SK-MEL-5 (cell line): ENCODE data around the gene KLRK1. TPM values are rescaled to one million over a fixed set of nuclear protein-coding genes. Genes with fewer than 3 reads are reported as not detected.
"Not testable (repeated sequence)": the region's sequence is repeated elsewhere in the genome, so short reads cannot be mapped to it uniquely, and the experiment has no call there.

ENCODE experiments used
- DNase-seq: peaks from one replicate; pipeline ENCODE4 v3.0.0-alpha.2; 2016; ENCODE audit warnings: low read depth, low spot score
- in situ Hi-C: cut with HindIII; loops from 2 replicates; pipeline ENCODE4 v1.10.0; 2016; ENCODE audit warnings: low sequenced_read_pairs, high pct_unique_total_duplicates, low pct_unique_long_range_greater_than_20kb
- total RNA-seq: library from RNA; depleted of rRNA; stranded (reverse); fragments of >200 nt; shearing (Covaris generic); gene quantifications from 2 replicates; pipeline ENCODE4 v1.2.3, GENCODE V29; 2014

Gene KLRK1
- total RNA-seq, 1 experiment from 2014 or later, result 0.50 TPM

DNA sequence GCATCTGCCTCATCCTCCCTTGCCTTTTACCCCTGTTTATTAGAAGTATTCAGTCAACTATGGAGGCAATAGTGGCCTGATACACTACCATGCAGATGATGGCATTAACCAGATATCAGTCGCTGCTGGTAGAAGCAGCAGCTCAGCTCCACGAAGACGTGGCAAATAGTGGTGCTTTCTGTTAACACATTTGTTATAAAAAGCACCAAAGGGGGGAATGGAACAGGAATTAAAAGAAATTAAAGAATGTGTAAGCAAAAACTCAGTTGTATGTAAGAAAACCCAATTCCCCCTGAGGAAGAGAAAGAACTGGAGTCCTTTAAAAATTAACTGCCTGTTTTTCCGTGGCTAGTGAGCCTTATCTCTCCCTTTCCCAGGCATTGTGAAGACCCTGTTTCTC is 22.1 kb downstream of the KLRK1 start:
- in situ Hi-C loops, DNase-seq: not testable (repeated sequence)

DNA sequence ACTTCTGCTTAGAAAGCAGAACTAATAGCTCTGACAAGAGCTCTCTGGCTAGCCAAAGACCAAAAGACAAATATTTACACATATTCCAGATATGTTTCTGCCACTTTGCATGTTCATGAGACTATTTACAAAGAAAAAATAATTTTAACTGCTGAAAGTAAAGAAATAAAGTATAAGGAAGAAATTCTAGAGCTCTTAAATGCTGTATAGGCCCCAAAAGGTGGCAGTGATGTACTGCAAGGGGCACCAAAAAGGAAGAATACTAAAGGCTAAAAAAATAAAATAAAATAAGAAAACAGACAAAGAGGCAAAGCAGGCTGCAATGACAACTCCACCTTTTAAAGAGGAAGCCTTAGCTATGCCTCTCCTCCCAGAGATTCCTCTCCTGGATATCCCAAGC is 23.0 kb downstream of the KLRK1 start:
- in situ Hi-C loops, result no loop called here
- DNase-seq, result peak; percentile 56

- DNase-seq, result peak; percentile 69
- in situ Hi-C loops, result no loop called here
Observed at GRCh38 chr12:10365696-10366405, 24.0 kb downstream of the KLRK1 start.

GRCh38 chr12:10364815-10365622 is 24.8 kb downstream of the KLRK1 start:
- DNase-seq, result peak; percentile 80
- in situ Hi-C loops, result no loop called here

DNA sequence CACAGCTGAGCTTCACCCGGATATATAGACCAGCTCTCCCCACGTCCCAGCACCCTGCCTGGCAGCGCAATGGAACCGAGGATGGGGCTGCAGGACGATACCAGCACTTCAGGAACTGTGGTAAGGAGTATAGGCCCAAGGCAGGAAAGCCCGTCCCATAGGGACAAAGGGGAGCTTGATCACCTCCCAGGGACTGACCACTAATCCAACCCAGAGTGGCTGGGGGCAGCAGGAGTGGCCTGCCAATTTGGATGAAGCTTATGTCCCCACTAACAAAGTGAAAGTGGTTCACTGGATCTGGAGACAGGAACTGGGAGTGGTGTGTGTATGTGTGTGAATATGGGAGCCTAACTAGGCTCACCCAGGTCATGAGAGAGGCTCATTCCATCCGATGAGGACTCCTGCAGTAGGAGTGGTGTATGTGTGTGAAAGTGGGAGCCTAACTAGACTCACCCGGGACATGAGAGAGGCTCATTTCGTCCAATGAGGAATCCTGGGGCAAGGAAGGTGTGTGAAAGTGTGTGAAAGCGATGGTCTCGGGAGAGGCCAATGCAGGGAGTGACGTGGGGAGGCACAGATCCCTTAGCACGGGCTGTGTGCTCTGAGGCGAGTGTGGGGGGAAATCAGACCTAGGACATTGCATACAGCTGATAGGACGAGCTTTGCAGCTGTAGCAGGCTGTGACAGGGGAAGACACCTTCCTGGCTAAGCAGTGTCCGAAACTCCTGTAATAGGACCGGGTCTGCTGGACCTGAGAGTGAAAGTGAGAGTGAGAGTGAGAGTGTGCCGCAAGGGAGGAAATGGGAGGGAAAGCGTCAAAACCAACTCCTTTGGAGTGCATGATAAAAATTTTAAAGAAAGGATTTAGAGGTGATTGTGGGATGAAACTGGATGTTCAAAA is 25.7 kb downstream of the KLRK1 start:
- in situ Hi-C loops, result no loop called here
- DNase-seq, result peak; percentile 65

- in situ Hi-C loops, result no loop called here
- DNase-seq, result peak; percentile 23
Observed at GRCh38 chr12:10363658-10363913, 26.3 kb downstream of the KLRK1 start.

GRCh38 chr12:10362828-10363657 is 26.8 kb downstream of the KLRK1 start:
- DNase-seq, result no peak
- in situ Hi-C loops, result no loop called here

GRCh38 chr12:10362325-10362724 is 27.5 kb downstream of the KLRK1 start:
- in situ Hi-C loops, result no loop called here
- DNase-seq, result no peak

DNA sequence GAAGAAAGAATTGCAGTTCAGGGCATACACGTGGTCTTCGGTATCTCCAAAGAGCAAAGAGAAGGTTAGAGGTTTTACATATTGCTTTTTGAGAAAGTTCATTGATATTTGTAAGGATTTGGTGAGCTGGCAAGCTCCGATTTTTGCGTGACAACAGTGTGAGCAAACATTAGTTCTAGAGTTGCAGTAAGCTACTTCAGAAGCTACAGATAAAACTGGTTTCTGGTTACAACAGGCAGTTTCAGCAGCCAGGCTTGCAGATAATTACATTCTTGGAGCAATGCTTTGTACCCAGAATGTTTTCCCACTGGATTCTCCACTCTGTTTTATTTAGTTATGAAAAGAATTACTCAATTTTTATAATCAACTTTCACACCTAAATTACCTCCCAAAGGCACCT is 28.2 kb downstream of the KLRK1 start:
- in situ Hi-C loops, result no loop called here
- no peak for DNase-seq

DNA sequence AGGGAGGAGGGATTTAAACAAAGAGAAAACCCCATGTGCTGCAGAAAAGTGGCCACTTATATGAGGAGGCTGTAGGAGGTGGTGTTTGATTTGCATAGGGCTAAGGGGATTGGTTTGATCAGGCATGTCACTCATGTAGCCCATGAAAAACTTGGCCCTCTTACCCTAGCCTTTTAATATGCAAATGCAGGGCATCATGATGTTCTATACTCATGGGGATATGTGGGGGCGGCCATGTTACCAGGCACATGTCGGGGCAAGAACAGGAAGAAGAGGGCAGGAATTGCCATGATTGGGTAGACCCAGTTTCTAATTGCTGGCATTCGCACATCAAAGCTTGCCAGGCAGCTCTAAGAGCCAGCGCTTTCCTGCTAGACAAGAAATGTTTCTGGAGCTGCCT is 28.8 kb downstream of the KLRK1 start:
- in situ Hi-C loops, result no loop called here
- no peak for DNase-seq

GRCh38 chr12:10358969-10359368 is 30.9 kb downstream of the KLRK1 start:
- DNase-seq, result no peak
- in situ Hi-C loops, result no loop called here

DNA sequence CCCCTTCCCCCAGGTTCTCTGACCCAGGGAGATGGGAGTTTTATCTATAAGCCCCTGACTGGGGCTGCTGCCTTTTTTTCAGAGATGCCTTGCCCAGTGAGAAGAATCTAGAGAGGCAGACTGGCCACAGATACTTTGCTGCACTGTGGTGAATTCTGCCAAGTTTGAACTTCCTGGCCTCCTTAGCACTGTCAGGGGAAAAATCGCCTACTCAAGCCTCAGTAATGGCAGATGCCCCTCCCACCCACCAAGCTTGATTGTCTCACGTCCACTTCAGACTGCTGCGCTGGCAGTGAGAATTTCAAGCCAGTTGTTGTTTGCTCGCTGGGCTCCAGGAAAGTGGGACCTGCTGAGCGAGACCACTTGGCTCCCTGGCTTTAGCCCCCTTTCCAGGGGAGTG is 31.7 kb downstream of the KLRK1 start:
- in situ Hi-C loops, result no loop called here
- no peak for DNase-seq

GRCh38 chr12:10354502-10354901 is 35.3 kb downstream of the KLRK1 start:
- in situ Hi-C loops, result no loop called here
- DNase-seq, result no peak

DNA sequence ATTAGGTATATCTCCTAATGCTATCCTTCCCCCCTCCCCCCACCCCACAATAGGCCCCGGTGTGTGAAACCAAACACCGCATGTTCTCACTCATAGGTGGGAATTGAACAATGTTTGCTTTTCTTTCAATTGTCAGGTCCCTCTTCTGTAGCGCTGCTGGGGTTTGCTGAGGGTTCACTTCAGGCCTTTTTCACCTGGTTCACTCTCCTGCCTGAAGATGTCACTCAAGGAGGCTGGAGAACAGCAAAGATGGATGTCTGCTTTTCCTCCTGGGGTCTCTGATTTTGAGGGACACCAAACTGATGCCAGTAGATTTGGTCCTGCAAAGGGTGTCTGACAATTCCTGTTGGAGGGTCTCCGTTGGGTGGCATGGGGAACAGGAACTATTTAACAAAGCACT is 35.8 kb downstream of the KLRK1 start:
- DNase-seq, result no peak
- in situ Hi-C loops, result no loop called here

DNA sequence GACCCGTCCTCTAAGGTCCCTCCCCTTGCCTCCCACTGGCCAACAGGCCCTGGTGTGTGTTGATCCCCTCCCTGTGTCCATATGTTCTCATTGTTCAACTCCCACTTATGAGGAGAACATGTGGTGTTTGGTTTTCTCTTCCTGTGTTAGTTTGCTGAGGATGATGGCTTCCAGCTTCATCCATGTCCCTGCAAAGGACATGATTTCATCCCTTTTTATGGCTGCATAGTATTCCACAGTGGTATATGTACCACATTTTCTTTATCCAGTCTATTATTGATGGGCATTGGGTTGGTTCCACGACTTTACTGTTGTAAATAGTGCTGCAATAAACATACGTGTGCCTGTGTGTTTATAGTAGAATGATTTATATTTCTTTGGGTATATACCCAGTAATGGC is 38.4 kb downstream of the KLRK1 start:
- DNase-seq, in situ Hi-C loops: not testable (repeated sequence)

DNA sequence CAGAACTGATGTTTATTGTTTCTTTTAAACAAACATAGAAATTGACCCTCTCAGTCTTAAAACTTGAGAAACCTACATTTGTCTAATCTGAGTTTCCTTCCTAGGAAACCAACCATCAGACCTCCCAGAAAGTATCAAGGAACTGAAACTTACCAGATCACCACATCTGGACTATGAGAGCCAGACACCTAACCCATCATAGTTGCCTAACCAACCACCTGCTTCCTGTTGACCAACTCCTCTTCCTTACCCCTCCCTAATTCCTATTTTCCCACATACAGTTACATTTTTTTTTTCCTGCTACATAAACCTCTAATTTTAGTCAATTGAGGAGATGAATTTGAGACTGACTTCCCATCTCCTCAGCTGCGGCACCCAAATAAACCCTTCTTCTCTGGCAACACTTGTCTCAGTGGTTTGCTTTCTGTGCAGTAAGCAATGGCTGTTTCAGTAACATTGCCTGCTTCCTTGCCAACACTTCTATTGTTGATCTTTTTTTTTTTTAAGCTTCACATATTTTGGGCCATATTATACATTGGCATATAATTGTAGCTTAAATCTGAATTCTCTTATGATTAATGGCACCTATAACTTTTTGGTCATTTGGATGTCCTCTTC is 47.8 kb downstream of the KLRK1 start:
- in situ Hi-C loops, result no loop called here
- DNase-seq, result no peak

DNA sequence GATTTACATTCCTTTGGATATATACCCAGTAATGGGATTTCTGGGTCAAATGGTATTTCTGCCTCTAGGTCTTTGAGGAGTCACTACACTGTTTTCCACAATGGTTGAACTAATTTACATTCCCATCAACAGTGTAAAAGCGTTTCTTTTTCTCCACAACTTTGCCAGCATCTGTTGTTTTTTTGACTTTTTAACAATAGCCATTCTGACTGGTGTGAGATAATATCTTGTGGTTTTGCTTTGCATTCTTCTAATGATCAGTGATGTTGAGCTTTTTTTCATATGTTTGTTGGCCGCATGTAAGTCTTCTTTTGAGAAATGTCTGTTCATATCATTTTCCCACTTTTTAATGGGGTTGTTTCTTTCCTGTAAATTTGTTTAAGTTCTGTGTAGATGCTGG is 48.9 kb downstream of the KLRK1 start:
- in situ Hi-C loops, result not testable (repeated sequence)

More for the DNA sequence above, 48.9 kb downstream of the KLRK1 start:
- not testable (repeated sequence) for DNase-seq
